GM21825 (cell line): Measurements from ENCODE around the gene C5AR1.
"Not testable (repeated sequence)": the region's sequence is repeated elsewhere in the genome, so short reads cannot be mapped to it uniquely, and the experiment has no call there.

Experiments
- ATAC-seq: cut with Tn5 transposase; IDR thresholded peaks from one replicate; pipeline ENCODE4 v1.9.1; 2021; ENCODE audit warnings: mild to moderate bottlenecking, moderate library complexity; ENCODE audit not compliant: unreplicated experiment

C5AR1 gene

DNA sequence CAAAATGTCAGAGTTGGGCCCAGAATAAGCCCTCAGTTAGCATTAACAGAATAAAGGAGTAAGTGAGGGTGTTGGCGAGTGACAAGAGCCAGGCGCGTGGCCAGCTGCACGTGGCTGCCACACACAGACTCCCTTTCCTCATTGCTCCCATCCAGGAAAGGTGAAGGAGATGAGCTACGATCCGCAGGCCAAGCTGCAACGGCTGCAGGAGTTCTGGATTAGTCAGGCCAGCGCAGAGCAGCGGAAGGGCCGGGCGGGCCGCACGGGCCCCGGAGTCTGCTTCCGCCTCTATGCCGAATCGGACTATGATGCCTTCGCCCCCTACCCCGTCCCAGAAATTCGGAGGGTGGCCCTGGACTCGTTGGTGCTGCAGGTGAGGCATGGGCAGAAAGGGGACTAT, 52.7 kb downstream of the C5AR1 start:
- ATAC-seq, result no peak

DNA sequence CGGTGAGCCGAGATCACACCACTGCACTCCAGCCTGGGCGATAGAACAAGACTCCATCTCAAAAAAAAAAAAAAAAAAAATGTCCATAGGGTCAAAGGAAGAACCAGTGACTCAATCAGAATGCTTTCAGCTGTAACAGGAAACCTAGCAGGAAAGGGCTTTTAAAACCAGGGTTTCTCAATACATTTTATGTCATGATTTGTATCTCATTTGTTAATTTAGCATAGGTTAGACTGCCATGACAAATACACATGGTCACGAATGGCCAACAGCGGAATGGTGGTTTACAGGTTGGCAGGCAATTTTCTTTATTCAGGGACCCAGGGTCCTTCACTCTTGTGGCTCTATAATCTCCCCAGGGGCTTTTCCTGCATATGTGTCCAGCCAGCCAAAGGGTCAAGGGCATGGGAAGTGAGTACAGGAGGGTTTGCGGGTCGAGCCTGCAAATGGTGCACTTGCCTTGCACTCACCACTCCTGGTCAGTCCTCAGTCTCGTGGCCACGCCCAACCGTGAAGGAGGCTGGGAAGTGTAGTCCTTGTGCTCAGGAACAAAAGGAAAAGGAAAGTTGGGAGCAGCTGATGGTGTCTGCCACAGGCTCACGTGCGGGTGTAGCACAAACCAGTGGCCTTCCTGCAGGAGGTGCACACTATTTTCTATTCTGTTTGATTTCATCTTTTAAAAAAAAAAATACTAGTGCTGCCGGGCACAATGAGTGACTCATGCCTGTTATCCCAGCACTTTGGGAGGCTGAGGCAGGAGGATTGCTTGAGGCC, 54.3 kb downstream of the C5AR1 start:
- no peak for ATAC-seq

DNA sequence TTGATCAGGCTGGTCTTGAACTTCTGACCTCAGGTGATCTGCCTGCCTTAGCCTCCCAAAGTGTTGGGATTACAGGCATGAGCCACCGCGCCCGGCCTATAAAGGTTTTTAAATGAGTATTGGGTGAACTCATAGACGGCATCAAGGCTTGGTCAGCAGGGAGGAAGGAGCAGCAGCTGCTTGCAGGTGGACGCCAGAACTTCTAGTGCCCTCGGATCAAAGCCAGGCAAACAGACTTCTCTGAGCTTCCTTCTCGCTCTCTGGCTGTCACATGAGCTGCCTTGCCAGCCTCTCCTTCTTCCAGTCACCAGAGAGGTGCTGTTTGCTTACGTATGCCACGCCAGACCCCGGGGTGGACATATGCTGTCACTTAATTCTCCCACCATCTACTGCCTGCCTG, 55.8 kb downstream of the C5AR1 start:
- not testable (repeated sequence) for ATAC-seq

DNA sequence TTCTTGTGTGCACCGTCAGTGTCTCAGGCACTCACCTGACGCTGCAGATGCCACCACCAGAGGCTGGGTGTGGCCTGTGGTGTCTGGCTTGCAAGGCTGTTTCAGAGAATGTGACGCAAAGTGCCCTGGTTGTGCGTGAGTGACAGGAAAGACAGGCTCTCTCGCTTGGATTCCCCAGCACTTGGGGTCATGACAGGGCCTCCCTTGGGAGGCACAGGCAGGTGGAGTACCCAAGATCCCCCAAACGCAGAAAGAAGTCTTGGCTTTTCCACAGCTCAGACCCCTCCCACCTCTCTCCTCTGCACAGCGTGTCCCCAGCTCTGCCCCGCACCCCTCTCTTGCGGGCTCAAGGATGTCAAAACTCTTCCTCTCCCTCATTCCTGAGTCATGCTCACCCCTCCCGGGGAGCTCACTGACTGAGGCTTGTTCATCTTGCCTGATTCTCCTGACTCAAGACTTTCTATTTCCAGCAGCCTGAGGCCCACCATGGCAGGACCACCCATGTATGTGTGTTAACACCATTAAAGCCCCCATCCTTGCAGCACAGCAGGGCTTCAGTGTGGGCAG, 60.5 kb downstream of the C5AR1 start:
- ATAC-seq, result no peak

DNA sequence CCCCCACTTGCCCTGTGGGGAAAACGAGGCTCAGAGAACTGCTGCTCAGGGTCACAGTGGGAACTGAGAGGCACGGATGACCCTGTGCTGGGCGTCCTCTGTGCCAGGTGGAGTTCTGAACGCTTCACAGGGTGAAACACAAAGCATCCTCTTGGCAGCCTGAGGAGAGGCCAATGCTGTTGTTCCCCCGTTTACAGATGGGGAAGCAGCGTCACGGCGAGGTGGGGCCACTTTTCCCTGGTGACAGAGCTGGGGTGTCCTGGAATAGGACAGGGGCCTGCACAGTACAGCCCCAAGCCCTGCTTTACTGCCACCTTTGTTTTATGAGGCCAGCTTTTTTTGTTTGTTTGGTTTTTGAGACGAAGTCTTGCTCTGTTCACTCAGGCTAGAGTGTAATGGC, 61.6 kb downstream of the C5AR1 start:
- ATAC-seq, result no peak
